Endothelial cell of umbilical vein (primary cell): ENCODE measurements around the gene TNRC6B. TPM values are rescaled to one million over a fixed set of nuclear protein-coding genes. Genes with fewer than 3 reads are reported as not detected.

Source experiments
- BruUV-seq: library from RNA; stranded (reverse); fragments of 400-500 nt; replicated peaks from 2 replicates; lab custom pipeline; 2021; lab: Mats Ljungman, UMichigan
- CTCF ChIA-PET: fragments of 300-600, 350-600 bp; sonication (Branson Sonifier 250); formaldehyde crosslinking; loops from one replicate; lab custom pipeline; 2021; ENCODE audit warnings: antibody characterized with exemption, inconsistent platforms; lab: Charles Lee
- POLR2A ChIA-PET: fragments of 300-600, 350-600 bp; sonication (Branson Sonifier 250); formaldehyde crosslinking; loops from one replicate; lab custom pipeline; 2021; ENCODE audit warnings: antibody characterized with exemption, inconsistent platforms; lab: Charles Lee
- DNase-seq: peaks from one replicate; pipeline ENCODE4 v3.0.0-alpha.2; 2011; ENCODE audit warnings: low read depth, low spot score
- FAIRE-seq: peaks from 2 replicates; lab custom pipeline; 2011; peaks lifted over from hg19 to GRCh38; lab: Jason Lieb, UNC
- H2AFZ ChIP-seq: 2 replicates; pipeline ENCODE4 v1.6.0; 2012; ENCODE audit warnings: low read depth, low read length, control low read depth, inconsistent platforms
- H3K27ac ChIP-seq: 2 replicates; pipeline ENCODE4 v1.5.1; 2011; ENCODE audit warnings: low read depth, mild to moderate bottlenecking, control low read depth, low read length, moderate library complexity; ENCODE audit not compliant: insufficient read depth
- H3K27me3 ChIP-seq, 2 experiments: 2 replicates each; pipeline versions ENCODE4 v1.6.0 to v1.6.1; 2011; ENCODE audit warnings: low read length in 2 of 2, mixed read lengths in 1 of 2; ENCODE audit not compliant: control insufficient read depth in 2 of 2, insufficient read depth in 2 of 2
- H3K36me3 ChIP-seq, 2 experiments: 2 replicates in 1 of 2; 3 replicates in 1 of 2; pipeline ENCODE4 v1.5.1; 2011; ENCODE audit warnings: low read length in 2 of 2, mild to moderate bottlenecking in 1 of 2, moderate library complexity in 1 of 2; ENCODE audit not compliant: control insufficient read depth in 2 of 2, insufficient read depth in 2 of 2; ENCODE audit errors: extremely low read depth in 1 of 2
- H3K4me1 ChIP-seq: 3 replicates; pipeline ENCODE4 v1.5.1; 2011; ENCODE audit warnings: mild to moderate bottlenecking, low read length; ENCODE audit not compliant: control insufficient read depth, insufficient read depth; ENCODE audit errors: extremely low read depth
- H3K4me2 ChIP-seq: 2 replicates; pipeline ENCODE4 v1.6.1; 2011; ENCODE audit warnings: low read length, control low read depth, mixed read lengths; ENCODE audit not compliant: insufficient read depth
- H3K4me3 ChIP-seq, 3 experiments: fragments of 200-600 bp in 1 of 3; sonication (generic), shearing (Covaris generic) in 1 of 3; replicated peaks in 1 of 3; 2 replicates each; pipeline ENCODE4 v1.5.1; 2011 to 2016; ENCODE audit warnings: control low read depth in 3 of 3, low read length in 3 of 3, mild to moderate bottlenecking in 2 of 3, inconsistent platforms in 1 of 3, low read depth in 1 of 3, moderate library complexity in 1 of 3; ENCODE audit not compliant: insufficient read depth in 1 of 3
- H3K79me2 ChIP-seq: 2 replicates; pipeline ENCODE4 v1.6.0; 2012; ENCODE audit warnings: low read length, inconsistent platforms; ENCODE audit not compliant: control insufficient read depth, insufficient read depth
- H3K9ac ChIP-seq: replicated peaks from 2 replicates; pipeline ENCODE3; 2011; ENCODE audit warnings: low read length, control low read depth; ENCODE audit not compliant: insufficient read depth; ENCODE audit errors: extremely low read depth
- H3K9me1 ChIP-seq: replicated peaks from 3 replicates; pipeline ENCODE4 v1.6.0; 2011; ENCODE audit warnings: mild to moderate bottlenecking, low read length; ENCODE audit not compliant: control insufficient read depth, insufficient read depth; ENCODE audit errors: extremely low read depth
- H3K9me3 ChIP-seq: replicated peaks from 2 replicates; pipeline ENCODE4 v1.5.1; 2012; ENCODE audit warnings: low read length, inconsistent platforms; ENCODE audit not compliant: control insufficient read depth, insufficient read depth
- H4K20me1 ChIP-seq: replicated peaks from 2 replicates; pipeline ENCODE3; 2011; ENCODE audit warnings: mild to moderate bottlenecking, low read length; ENCODE audit not compliant: control insufficient read depth, insufficient read depth; ENCODE audit errors: extremely low read depth
- EZH2 ChIP-seq: IDR thresholded peaks from 2 replicates; pipeline ENCODE4 v1.6.1; 2012; ENCODE audit warnings: borderline replicate concordance, low read depth, mild to moderate bottlenecking, moderate library complexity, low read length, inconsistent platforms; ENCODE audit not compliant: severe bottlenecking
- FOS ChIP-seq: IDR thresholded peaks from 2 replicates; pipeline ENCODE4 v1.6.1; 2011; ENCODE audit warnings: mild to moderate bottlenecking, low read length, moderate library complexity, borderline replicate concordance; ENCODE audit not compliant: insufficient read depth
- GATA2 ChIP-seq: IDR thresholded peaks from 2 replicates; pipeline ENCODE4 v1.7.0; 2011; ENCODE audit warnings: low read depth, mild to moderate bottlenecking, moderate library complexity, mixed read lengths, low read length; ENCODE audit not compliant: insufficient read length, insufficient read depth
- JUN ChIP-seq: IDR thresholded peaks from 2 replicates; pipeline ENCODE4 v1.6.1; 2011; ENCODE audit warnings: borderline replicate concordance, low read depth; ENCODE audit not compliant: insufficient read length, insufficient read depth
- MYC ChIP-seq: IDR thresholded peaks from one replicate; pipeline ENCODE4 v1.6.1; 2011; ENCODE audit warnings: mild to moderate bottlenecking, low read depth, low read length
- POLR2A ChIP-seq: IDR thresholded peaks from 2 replicates; pipeline ENCODE4 v1.6.1; 2012; ENCODE audit warnings: low read depth, mild to moderate bottlenecking, control low read depth, low read length
- POLR2AphosphoS5 ChIP-seq: IDR thresholded peaks from 2 replicates; pipeline ENCODE4 v1.6.1; 2012; ENCODE audit warnings: low read depth, mild to moderate bottlenecking, control low read depth, low read length, moderate library complexity; ENCODE audit not compliant: insufficient read depth
- dilution Hi-C: fragments of 300-500 bp; cut with MboI; formaldehyde crosslinking; loops from one replicate; pipeline ENCODE4 v1.15.0; 2019; ENCODE audit warnings: low sequenced_read_pairs; ENCODE audit not compliant: extremely low pct_ligation_motif_present
- intact Hi-C: fragments of 100-400 bp; cut with micrococcal nuclease; formaldehyde crosslinking; loops from one replicate; pipeline ENCODE4 v1.10.0; 2022
- polyA plus RNA-seq, 4 experiments: library from polyadenylated mRNA; depleted of rRNA in 3 of 4; stranded (reverse) in 3 of 4; unstranded in 1 of 4; fragments of >200 nt; gene quantifications; 2 replicates each; pipeline versions ENCODE4 v1.2.1 to v1.2.3, GENCODE V29; 2011 to 2012; ENCODE audit warnings: missing spikeins in 1 of 4
- total RNA-seq: library from RNA; stranded (reverse); gene quantifications from 2 replicates; pipeline ENCODE4 v1.2.3, GENCODE V29; 2021
- TF ChIP-seq, protein P1 (sequence below), 2 donors: IDR thresholded peaks; 1 replicate in 1 of 2; 2 replicates in 1 of 2; pipeline ENCODE4 v1.5.1; 2011; ENCODE audit warnings: low read length in 2 of 2, mild to moderate bottlenecking in 2 of 2, moderate library complexity in 2 of 2, control low read depth in 1 of 2, inconsistent platforms in 1 of 2, low read depth in 1 of 2; ENCODE audit not compliant: insufficient read depth in 1 of 2; ENCODE audit errors: extremely low read depth in 1 of 2
- TF ChIP-seq, protein P2 (sequence below): IDR thresholded peaks from 2 replicates; pipeline ENCODE4 v1.6.1; 2011; ENCODE audit not compliant: insufficient read depth, insufficient read length

TNRC6B gene
- total and polyA plus RNA-seq, 2 donors (not counting 3 experiments of a cell fraction or from before 2014, with no cell fraction given) = 10.6 to 37.2 TPM

GRCh38 chr22:40204321-40205116 is 26.8 kb downstream of the TNRC6B start:
- TF ChIP-seq, protein P1, sequence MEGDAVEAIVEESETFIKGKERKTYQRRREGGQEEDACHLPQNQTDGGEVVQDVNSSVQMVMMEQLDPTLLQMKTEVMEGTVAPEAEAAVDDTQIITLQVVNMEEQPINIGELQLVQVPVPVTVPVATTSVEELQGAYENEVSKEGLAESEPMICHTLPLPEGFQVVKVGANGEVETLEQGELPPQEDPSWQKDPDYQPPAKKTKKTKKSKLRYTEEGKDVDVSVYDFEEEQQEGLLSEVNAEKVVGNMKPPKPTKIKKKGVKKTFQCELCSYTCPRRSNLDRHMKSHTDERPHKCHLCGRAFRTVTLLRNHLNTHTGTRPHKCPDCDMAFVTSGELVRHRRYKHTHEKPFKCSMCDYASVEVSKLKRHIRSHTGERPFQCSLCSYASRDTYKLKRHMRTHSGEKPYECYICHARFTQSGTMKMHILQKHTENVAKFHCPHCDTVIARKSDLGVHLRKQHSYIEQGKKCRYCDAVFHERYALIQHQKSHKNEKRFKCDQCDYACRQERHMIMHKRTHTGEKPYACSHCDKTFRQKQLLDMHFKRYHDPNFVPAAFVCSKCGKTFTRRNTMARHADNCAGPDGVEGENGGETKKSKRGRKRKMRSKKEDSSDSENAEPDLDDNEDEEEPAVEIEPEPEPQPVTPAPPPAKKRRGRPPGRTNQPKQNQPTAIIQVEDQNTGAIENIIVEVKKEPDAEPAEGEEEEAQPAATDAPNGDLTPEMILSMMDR (IDR thresholded peaks at IDR 0.05; ENCODE audit: extremely low read depth in 1 of 2, insufficient read depth in 1 of 2, low read depth in 1 of 2, low read length in 2 of 2) = no peak
- TF ChIP-seq GATA2 (no peak), JUN (no peak), EZH2 (no peak), POLR2AphosphoS5 (no peak), MYC (no peak), FOS (no peak), POLR2A (no peak)
- TF ChIP-seq, protein P2, sequence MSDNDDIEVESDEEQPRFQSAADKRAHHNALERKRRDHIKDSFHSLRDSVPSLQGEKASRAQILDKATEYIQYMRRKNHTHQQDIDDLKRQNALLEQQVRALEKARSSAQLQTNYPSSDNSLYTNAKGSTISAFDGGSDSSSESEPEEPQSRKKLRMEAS = no peak
- ChIA-PET CTCF (no interaction called here), POLR2A (no interaction called here)
- H3K9me3 ChIP-seq = no peaks in the 10 kb centered on the region
- no peak for DNase-seq
- no peaks in the 10 kb centered on the region for H3K36me3 ChIP-seq
- no peaks in the 10 kb centered on the region for H3K27me3 ChIP-seq
- no TSS peak for BruUV-seq
- intact Hi-C loops (no loop called here), dilution Hi-C loops (no loop called here)
- H3K27ac ChIP-seq = no peak overlapping the region
- no peak for FAIRE-seq
- H3K4me1 ChIP-seq = no peaks in the 10 kb centered on the region
- H3K4me3 ChIP-seq = no peak overlapping the region
- H3K4me2 ChIP-seq = no peak overlapping the region
- peaks cover 46% of the 10 kb centered on the region for H3K79me2 ChIP-seq
- no peak overlapping the region for H2AFZ ChIP-seq
- H4K20me1 ChIP-seq = no peaks in the 10 kb centered on the region
- no peak overlapping the region for H3K9ac ChIP-seq
- no peaks in the 10 kb centered on the region for H3K9me1 ChIP-seq
